Loucy (cell line): ENCODE data around the gene KIDINS220.

Experiments used
- EZH2phosphoT487 ChIP-seq: fragments of 200-600 bp; IDR thresholded peaks from 2 replicates; pipeline ENCODE4 v1.6.1; 2018; ENCODE audit warnings: antibody characterized with exemption, mild to moderate bottlenecking, moderate library complexity, borderline replicate concordance
- TF ChIP-seq, protein P1 (sequence below): fragments of 200-600 bp; sonication (generic); conservative IDR thresholded peaks from 2 replicates; pipeline ENCODE4 v1.5.1; 2014; ENCODE audit warnings: mild to moderate bottlenecking, antibody characterized with exemption, low read length

DNA sequence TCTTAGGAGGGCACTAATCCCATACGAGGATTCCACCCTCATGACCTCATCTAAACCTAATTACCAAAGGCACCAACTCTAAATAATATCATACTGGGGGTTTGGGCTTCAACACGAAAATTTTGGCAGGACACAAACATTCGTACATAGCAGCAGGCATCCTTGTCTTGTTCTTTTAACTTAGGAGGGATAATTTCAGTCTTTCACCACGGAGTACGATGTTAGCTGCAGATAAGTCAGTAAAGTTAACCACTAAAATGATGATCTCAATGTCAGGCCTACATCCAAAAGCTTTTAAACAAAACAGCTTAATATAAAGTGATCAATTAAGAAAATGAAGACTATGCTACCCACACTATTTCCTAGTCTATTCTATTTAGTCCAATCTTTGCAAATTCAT lies 80.7 kb downstream of the KIDINS220 start:
- TF ChIP-seq, protein P1, sequence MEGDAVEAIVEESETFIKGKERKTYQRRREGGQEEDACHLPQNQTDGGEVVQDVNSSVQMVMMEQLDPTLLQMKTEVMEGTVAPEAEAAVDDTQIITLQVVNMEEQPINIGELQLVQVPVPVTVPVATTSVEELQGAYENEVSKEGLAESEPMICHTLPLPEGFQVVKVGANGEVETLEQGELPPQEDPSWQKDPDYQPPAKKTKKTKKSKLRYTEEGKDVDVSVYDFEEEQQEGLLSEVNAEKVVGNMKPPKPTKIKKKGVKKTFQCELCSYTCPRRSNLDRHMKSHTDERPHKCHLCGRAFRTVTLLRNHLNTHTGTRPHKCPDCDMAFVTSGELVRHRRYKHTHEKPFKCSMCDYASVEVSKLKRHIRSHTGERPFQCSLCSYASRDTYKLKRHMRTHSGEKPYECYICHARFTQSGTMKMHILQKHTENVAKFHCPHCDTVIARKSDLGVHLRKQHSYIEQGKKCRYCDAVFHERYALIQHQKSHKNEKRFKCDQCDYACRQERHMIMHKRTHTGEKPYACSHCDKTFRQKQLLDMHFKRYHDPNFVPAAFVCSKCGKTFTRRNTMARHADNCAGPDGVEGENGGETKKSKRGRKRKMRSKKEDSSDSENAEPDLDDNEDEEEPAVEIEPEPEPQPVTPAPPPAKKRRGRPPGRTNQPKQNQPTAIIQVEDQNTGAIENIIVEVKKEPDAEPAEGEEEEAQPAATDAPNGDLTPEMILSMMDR = no peak
- TF ChIP-seq EZH2phosphoT487 = no peak
